Stimulated activated CD4-positive, alpha-beta T cell treated with anti-CD3 and anti-CD28 coated beads, Interleukin-2, amount 100 ng/mL, for 48 hours (primary cell): ENCODE results near the gene TTC38.
A peak's percentile ranks its signal among the peaks of the same experiment; 100 is the strongest.

Source experiments
- DNase-seq, 2 donors: peaks; one replicate each; pipeline ENCODE4 v3.0.0-alpha.2; 2020

TTC38 gene

DNA sequence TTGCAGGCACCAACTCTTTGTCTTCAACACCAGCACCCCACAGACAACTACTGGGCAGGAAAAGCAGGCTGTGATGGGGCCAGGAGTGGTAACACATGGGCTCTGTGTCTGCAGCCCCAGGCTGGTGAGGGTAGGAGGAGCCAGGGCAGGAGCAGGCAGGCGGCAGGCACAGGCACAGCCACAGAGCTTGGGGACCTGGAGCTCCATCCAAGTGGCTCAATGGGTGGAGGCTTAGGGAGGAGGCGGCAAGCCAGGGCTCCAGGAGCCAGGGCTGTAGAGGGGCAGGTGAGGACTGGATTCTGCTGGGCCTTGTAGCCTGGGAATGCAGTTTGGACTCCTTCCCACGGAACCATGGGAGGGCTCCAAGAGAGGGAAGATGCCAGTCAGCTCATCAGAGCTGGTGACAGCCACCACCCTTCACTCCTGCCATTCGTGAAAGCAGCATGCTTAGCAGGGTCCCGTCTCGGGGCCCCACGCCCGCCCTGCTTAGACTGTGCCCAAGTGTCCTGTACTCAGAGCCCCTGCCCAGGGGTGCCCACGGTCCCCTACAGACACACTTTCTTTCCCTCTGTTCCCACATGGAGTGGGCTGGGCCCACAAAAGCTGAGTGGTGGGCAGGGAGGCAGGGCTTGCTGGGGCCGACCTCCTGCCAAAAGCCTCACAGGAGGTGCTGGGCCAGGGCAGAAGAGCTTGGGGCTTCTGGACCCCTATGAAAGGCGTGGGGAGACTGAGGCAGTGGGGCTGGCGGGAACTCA, 12.4 kb downstream of the TTC38 start:
- DNase-seq, result no peak

DNA sequence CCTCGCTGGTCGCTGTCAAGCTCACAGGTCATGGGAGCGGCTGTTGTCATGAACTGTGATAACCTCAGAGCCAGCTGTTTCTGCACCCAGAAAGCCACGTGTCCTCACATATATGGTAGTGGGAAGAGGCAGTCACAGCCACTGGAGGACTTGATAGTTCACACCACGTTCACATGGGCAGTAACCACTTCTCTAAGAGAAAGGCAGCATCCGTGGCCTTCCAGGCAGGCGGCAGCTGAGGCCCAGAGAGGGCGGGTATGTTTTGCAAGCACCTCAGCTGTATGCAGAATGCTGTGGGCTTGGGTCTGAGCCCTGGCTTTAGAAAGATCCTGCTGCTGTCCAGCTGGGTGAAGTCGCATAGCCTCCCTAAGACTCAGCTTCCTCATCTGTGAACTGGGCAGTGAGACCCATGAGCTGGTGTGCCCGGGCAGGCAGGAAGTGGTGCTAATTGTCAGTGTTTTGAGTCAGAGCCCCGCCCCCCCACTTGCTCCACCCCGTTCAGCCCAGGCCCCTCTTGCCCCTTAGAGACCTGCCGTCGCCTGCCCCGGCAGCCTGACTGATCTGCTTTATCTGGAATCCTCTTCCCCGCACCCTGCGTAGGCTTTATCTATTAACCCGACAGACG, 13.3 kb downstream of the TTC38 start:
- DNase-seq, result no peak

DNA sequence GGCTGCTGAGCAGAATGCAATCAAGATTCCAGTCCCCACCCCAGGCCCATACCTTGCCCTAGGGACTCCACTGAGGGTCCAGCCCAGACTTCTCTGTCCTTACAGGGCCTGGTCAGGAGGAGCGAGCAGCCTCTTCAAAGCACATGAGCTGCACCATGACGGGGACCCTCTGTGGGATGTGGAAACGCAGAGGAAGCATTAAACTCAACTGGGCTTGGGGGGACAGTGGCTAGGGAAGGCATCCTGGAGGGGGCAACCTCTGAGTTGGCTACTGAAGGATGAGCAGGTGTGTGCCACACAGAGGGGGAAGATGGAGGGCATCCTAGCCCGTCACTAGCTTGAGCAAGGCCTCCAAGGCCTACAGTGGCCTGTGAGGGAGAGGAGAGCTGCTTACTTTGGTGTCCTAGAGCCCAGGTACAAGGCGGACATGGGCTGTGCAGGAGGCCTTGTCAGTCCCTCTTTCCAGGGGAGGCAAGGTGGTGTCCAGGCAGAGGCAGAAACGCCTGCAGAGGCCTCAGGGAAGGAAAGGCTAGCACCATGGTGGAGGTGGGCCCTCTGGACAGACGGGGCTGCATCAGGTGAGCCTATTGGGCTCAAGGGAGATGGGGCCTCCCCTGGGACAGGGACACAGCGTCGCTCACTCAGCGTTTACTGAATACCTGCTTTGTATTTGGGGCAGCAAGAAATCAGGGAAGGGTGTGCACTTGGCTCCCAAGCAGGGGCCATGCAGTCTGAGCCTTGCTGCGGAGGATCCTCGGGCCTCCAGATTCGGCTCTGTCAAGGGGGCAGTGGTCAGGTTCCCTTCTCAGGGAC, 14.3 kb downstream of the TTC38 start:
- DNase-seq, result no peak

DNA sequence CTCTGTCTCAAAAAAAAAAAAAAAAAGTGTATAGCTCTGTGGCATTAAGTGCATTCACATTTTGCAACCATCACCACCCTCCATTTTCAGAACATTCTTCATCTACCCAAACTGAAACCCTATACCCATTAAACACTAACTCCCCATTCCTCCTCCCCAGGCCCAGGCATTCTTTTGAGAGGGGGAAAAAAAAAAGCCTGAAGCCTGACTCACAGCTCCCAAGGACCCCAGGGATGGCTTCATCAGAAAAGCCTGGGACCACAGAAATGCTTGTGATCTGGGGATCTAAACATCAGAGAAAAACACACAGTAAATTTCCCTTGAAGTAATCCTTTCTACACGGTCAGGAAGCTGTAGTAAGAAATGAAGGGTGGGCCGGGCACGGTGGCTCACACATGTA, 18.2 kb downstream of the TTC38 start:
- DNase-seq, result no peak

DNA sequence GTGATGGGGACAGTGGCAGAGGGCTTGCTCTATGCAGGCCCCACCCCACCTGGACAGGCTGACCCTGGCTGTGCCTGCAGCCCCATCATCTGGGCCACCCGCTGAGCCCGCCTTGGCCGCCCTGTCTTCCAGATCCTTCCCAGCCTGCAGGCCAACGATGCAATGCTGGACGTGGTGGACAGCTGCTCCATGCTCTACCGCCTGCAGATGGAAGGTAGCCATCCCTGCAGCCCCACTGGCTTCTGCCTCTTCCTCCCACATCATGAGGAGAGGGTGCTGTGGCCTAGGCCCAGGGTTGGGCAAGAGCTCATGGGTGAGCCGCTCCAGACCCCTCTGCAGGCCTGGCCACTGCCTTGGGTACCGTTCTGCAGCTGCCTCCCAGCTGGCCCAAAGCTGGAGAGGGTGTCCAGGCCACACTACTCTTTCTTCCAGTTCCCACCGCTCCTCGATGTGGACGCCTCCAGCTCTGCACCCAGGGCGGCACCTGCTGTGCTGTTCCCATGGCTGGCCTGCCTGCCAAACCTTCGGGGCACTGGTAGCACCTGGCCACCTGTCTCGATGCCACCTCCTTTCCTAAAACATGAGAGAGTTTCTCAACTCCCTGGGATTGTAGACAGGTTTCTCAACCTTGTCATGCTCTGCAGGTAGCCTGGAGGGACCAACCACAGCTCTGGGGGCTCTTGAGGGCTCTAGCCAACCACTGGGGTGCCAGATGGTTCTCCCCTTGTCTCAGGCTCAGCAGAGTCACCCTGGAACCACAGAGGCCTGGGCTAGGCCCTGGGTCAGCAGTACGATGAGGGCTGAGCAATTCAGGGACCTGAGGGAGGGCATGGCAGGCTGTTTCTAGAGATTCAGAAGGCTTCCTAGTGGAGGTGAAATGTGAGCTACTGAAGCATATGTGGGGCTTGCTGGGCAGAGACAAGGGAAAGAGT, 19.4 kb downstream of the TTC38 start:
- DNase-seq, result no peak

DNA sequence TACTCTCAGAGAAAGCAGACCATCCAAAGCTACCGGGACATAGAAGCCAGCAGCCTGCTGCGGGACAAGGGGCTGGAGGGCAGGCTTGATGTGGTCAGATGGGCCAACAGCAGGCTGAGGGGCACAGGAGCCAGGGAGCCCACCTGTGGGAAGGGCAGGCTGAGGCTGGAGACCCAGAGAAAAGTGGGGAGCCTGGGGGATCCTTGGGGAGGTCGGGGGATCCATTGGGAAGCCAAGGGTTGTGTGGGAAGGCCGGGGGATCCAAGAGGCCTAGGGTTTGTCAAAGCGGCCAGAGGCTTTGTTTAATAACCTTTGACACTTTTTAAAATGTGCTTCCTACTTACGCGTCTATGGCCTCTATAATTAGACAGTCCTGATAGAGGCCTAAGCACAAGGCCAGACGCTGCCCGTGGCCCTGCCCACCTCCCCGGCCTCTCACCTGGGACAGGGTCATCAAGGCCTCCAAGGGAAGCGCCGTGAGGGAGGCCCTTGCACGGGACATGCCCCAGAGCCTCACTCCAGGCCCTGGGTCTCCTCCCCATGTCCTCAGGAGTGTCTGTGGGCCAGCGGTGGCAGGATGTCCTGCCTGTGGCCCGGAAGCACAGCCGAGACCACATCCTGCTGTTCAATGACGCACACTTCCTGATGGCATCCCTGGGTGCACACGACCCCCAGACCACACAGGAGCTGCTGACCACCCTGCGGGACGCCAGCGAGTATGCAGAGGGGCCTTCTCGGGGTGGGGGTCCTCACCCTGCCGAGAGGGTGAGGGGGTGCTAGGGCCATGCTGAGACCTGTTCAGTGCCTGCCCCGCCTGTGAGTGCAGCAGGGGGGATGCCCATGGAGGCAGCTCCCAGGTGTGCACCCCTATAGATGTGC, 20.3 kb downstream of the TTC38 start:
- no peak for DNase-seq

DNA sequence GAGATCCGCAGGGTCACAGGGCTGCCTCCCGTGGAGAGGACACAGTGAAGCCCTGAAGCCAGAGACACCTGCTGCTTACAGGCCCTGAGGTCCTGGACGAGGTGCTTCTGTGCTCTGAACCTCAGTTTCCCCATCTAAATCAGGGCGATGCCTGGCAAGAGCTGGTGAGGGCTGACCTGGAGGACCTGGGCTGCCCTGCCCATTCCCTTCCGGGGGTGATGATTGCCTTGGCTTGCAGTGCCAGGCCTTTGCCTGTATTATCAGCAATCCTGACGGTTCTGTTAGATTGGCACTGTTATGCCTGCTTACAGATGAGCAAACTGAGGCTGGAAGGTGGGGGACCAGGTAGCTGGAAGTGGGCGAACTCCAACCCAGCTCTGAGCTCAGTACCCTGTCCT, 21.0 kb downstream of the TTC38 start:
- no peak for DNase-seq

DNA sequence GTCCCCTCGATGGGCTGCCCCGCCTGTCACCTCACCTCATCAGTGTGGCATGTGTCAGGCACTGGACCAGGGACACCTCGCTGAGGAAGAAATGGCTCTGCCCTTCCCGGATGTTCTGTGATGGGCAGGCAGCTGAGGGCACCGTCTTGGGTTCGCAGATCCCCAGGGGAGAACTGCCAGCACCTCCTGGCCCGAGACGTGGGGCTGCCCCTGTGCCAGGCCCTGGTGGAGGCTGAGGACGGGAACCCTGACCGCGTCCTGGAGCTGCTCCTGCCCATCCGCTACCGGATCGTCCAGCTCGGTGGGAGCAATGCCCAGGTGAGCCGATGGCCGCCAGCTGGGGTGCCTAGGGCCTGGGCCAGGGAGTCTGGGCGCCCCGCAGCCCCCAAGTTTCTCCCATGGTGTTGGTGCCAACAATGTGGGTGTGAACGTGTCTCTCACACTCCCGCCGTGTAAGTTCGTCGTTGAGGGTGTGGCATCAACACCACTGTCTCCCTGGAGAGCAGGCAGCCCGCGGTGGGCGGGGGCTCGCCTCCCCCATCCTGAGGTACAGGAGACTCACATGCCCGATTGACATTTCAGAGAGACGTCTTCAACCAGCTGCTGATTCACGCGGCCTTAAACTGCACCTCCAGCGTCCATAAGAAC, 21.6 kb downstream of the TTC38 start:
- DNase-seq, result no peak

DNA sequence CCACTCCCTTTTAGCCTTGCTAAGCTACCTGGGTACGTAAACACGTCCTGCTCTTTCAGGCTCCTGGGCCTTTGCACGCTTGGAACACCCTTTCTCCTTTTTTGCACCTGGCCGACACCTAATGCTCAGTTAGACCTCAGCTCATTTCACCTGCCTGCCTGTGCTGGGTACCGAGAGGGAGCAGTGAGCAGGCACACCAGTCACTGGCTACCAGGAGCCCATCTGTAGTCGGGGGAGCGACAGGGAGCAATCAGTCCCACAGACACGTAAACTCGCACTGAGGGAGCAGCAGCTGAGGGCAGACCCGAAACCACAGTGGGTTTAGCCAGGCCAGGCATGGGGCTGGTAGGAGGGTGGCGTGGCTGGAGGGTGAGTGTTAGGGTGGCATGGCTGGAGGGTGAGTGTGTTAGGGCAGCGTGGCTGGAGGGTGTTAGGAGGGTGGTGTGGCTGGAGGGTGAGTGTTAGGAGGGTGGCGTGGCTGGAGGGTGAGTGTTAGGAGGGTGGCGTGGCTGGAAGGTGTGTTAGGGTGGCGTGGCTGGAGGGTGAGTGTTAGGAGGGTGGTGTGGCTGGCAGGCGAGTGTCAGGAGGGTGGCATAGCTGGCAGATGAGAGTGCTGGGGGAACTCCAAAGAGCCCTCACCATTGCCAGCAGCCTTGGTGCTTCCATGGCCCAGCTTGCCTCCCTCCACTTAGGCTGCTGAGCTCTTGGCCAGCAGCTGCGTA, 22.5 kb downstream of the TTC38 start:
- no peak for DNase-seq

DNA sequence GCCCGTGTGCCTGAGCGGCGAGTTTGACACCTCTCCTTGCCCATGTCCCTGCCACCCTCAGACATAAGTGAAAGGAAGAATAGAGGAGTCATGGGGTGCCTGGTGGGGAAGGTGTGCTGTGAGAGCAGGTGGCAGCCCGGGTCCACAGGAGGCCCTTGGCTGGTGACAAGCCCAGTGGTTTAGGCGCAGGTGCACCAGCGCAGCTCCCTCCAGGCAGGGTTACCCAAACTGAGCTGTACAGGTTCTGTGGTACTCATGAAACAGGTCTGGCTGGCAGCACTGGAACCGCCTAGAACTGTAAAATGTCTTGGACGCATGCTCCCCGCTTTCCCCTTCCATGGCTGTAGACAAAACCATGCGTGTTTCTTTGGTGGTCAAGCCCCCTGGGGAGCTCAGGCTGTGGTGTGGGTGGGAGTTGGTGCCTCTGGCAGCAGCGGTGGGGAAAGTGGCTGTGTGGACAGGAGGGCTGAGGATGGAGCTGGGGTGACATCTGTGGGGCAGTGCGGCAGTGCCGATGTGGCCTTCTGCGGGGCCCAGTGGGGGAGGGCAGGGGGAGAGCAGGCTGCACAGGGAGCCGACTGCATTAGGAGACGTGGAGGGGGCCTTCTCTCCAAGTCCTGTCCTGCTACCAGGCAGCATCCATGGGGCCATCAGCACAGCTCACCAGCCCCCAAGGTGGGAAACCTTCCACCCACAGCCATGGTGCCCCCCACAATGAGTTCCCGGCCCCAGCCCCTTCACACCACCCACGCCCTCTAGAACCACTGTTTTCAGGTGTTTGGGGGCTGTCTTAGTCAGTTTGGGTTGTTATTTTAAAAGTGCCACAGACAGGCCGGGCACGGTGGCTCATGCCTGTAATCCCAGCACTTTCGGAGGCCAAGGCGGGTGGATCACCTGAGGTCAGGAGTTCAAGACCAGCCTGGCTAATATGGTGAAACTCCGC, 23.3 kb downstream of the TTC38 start:
- DNase-seq, result no peak

DNA sequence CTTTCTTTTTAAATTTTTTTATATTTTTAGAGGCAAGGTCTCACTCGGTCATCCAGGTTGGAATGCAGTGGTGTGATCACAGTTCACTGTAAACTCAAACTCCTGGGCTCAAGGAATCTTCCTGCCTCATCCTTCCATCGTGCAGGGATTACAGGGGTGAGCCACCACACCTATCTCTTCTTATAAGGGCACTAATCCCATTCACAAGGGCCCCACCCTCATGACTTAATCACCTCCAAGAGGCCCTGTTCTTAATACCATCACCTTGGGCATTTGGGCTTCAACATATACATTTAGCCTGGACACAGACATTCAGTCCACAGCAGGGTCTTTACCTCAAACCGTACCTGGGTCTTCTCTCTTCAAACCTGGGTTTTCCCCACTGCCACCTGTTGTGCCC, 24.4 kb downstream of the TTC38 start:
- no peak for DNase-seq

DNA sequence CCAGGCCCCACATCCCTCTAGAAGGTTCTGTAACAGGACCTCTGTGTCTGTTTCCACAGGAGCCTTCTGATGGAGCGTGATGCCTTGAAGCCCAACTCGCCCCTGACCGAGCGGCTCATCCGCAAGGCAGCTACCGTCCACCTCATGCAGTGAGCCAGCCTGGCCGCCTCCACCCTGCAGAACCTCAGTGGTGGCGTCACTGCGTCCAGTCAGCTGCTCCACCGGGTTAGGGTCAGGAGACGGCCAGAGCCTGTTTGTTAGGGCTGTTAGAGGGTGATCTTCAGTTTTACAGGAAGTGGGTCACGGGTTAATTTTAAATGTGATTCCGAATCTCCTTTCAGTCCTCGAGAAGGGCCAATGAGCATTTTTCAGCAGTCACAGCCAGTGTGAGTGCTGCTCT, 24.9 kb downstream of the TTC38 start:
- no peak for DNase-seq

DNA sequence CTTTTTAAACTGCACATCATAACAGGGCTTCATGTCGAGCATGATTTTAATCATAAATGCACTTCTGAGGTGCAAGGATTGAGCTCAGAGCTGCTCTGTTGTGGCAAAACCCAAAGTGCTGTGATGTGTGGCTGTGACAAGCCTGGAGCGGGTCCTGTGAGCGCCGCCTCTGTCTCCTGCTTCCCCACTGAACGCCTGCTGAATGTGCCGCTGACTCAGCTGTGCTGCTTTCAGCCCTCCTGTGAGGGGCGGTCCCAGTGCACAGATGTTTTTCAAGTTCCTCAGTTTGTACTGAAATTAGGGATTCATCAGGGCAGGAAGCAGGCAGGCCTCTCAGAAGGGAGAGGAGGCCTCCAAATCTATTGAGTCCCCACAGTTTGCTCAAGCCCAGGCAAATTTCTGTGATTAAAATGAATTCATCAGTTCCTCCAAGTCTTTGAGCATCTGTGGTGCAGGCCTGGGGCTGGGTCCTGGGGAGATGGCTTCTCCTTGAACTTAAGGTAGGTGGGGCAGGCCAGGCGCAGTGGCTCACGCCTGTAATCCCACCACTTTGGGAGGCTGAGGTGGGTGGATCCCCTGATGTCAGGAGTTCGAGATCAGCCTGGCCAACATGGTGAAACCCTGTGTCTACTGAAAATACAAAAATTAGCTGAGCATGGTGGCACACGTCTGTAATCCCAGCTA, 25.9 kb downstream of the TTC38 start:
- DNase-seq, result no peak

DNA sequence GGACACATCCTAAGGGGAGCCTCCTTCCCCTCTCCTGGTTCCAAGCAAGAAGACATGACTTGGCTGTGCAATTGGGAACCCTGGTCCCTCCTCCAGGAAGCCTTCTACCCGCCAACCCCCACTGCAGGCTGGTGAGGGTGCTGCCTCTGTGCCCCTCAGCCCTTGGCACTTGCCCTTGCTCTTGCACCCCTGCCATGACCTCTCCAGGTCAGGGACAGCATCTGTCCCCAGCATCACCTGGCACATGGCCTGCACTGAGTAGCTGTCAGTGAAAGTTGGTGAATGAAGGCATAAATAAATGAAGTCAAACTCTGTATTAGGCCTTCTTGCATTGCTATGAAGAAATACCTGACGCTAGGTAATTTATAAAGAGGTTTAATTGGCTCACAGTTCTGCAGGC, 27.0 kb downstream of the TTC38 start:
- DNase-seq, result no peak

DNA sequence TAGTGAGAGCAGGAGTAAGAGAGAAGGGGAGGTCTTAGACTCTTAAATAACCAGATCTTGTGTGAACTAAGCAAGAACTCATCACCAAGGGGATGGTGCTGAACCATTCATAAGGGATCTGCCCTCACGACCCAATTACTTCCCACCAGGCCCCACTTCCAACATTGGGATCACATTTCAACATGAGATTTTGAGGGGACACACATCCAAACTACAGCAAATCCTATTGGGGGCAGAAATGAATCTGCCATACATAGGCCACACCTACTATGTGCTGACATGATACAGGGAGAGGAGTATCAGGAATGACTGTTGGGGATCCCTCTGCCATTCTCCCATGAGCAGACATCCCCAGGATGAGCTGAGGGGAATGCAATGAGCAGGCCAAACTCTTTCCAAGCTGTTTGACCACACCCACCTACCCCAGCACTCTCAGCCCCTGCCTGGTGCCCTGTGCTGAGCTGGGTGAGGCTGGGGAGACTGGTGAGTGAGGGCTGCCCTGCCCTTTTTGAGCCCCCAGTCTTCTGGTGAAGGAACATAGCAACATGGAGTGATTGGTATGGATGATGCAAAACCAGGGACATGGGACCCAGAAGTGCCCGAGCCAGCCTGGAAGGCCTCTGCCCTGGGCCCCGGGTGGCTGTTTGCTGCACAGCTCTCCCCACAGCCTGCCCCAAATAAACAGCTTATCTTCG, 27.6 kb downstream of the TTC38 start:
- no peak for DNase-seq

DNA sequence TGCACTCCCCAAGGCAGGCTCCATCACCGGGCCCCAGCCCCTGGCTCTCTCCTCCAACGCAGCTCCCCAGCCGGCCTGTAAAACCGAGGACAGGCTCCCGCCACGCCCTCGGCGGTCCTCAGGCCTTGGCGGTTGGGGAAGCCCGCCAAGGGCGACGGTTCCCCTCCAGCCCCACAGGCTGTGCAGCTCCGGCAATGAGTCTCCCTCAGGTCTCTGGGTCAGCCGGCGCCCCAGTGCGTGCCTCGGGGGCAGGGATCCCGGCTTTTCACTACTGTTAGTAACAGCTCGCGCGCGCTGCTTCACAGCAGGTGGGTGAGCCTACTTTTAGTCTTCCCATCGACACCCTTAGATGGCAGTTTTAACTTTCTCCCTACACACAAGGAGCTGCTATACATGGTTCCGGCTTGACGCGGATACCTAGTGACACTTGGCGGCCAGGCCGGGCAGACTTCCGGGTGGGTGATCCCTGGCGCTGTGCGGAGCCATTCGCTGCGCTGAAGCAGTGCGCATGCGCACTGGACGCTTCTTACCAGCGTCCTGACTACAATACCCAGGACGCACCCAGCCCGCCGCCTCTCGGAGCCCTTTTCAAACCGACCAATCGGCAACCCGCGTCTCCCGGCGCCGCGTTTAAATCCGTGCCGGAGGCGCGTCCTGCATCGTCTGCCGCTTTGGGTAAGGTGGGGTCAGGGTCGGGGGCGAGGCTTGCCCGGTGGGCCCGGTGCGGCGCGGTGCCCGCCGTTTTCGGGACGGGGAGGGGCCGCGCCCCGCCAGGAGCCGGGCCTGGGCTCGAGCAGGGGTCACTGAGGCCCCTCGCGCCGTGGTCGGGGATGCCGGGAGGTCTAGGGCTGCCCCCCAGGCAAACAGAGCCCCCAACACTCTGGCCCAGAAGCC, 28.7 kb downstream of the TTC38 start, which contains the start of gene GTSE1:
Gene GTSE1, plus strand, starts transcription at position 614 of the 894 bp plus-strand sequence. CDS start 531 bp downstream, outside the sequence.
- peak; percentile 93 to 95 for DNase-seq
